ENCODE results near the gene EFNA5.
A peak's percentile ranks its signal among the peaks of the same experiment; 100 is the strongest.

EFNA5 gene

GRCh38 chr5:107601076-107601475 lies 69.7 kb downstream of the EFNA5 start:
- no peak for DNase-seq

- no peak for DNase-seq
Observed at GRCh38 chr5:107598958-107599357, 71.8 kb downstream of the EFNA5 start.

DNA sequence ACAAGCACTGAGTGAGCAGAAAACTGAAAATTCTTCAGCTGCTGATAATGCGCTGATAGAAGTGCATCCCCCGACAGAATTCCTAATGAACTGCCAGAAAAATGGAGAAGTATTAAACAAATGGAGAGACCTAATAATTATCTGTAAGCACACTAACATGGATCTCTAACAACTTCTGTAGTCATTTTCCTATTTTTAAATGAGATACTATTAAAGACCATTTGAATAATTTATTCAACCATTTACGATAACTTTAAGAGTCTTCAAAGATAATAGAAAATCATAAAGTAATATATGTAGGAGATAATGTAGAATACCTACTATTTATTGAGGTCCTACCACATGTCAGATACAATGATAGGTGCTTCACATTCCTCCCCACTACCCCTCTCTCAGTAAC lies 72.9 kb downstream of the EFNA5 start:
- DNase-seq, result no peak

GRCh38 chr5:107597247-107597646 lies 73.5 kb downstream of the EFNA5 start:
- no peak for DNase-seq

DNA sequence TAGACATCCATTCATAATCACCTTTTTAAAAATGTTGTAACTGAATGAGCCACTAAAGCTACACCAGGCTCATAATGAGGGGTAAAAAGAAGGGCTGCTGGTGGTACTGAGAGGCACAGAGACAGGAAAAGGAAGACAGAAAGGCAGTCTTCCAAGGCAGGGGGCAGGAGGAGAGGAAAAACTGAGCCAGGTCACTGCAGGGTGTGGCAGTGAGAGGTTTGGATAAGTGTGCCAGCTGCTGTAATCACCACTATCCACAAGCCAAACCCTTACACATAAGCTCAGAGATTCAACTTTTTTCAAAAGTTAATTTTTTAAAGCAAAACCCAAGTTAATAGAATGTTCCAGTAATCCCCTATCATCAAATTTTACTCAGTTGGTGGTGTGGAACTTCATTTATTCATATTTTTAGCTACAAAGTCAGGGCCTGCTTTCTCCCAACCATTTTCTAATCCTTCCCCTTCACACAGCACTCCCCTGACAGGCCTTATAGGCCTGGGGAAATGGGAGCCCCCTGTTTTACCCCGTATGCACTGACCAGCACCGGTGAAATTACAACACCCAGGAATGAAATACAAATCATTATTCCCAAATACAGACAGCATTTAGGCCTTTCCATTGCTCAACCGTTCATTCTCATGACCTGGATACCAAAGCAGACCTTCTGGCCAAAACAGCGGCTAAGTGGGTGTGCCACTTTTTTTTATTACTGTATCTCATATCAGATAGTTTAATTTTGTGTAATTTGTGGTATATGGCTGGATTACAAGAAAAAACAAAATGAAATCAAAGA lies 76.3 kb downstream of the EFNA5 start:
- DNase-seq, result no peak

DNA sequence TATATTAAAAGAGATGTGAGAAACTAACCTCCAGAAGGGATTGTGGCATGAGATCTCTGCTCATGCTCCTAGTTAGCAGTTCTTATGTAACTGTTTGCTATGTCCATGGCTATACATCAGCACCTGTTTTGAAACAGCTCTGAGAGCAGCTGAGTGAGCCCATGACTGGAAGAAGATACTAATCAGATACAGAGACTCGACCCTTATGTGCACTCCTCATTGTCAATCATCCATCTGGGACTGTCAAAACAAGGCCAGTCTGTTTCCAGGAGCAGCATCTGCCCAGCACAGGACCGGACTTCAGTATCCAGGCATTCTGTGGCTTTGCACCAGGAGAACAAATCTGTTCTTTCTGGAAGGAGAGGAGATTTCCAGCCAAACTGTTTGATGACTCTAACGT lies 77.7 kb downstream of the EFNA5 start:
- no peak for DNase-seq

DNA sequence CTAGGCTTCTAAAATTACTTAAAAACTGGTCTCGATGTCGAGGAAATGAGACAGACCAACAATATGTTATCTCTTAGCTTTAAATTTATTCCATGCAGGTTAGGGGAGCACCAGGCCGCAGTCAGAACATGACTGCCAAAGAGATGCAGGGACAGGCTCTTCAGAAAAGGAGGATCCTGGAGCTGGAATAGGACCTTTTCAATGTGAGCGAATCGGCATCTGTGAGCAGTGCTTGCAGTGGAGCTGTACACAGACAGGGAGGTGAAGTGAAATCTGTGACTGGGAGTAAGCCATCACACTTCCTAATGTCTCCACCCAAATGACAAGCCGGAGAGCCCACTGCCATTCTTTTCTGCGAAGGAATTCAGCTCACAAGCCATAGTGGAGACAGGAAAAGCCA lies 78.2 kb downstream of the EFNA5 start:
- no peak for DNase-seq

DNA sequence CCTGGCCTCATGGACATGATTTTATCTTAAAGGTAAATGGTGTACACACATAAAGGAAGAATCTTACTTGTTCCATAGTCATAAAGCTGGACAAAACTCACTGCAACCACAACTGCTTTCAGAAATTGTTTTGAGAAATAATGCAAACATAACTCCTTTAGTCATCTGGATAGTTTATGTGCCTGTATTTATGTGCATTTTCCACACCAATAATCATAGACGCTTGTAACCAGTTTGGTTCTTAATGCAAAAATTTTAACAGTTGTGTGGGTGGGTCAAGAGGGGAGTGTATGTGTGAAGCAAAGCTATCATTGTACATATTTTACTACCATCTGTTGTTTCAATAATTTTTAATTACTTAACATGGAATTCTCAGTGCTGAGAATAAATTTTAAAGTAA lies 80.1 kb downstream of the EFNA5 start:
- no peak for DNase-seq

DNA sequence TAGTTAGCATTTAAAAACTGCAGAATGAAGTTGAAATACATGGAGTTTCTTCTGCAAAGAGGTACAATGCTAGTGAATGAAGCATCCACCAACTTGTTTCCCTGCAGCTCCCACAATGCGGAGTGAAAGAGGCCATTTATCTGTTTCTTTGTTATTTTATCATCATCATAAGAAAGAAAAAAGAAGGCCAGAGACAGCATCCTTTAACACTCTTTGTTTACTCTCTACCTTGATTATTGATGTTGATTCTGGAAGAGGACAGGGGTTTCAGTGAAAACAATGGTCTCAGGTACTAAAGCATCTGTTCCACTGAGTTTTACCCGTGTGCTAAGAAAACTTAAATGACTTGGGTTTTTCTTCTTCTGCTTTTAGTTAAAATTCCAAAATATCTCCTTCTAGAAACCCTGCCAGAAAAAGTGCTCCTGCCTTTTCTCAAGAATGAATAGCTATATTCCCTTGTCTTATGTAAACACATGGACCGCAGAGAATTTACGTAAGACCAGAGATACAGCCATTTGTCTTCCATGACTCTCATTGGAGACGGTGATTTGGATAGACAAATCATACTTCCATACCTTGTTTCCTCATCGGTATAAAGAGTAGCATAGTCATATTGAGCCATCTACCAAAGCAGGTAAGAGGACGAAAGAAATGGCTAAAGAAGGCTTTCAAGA lies 81.1 kb downstream of the EFNA5 start:
- no peak for DNase-seq

- no peak for DNase-seq
Observed at GRCh38 chr5:107582625-107583024, 88.1 kb downstream of the EFNA5 start.

DNA sequence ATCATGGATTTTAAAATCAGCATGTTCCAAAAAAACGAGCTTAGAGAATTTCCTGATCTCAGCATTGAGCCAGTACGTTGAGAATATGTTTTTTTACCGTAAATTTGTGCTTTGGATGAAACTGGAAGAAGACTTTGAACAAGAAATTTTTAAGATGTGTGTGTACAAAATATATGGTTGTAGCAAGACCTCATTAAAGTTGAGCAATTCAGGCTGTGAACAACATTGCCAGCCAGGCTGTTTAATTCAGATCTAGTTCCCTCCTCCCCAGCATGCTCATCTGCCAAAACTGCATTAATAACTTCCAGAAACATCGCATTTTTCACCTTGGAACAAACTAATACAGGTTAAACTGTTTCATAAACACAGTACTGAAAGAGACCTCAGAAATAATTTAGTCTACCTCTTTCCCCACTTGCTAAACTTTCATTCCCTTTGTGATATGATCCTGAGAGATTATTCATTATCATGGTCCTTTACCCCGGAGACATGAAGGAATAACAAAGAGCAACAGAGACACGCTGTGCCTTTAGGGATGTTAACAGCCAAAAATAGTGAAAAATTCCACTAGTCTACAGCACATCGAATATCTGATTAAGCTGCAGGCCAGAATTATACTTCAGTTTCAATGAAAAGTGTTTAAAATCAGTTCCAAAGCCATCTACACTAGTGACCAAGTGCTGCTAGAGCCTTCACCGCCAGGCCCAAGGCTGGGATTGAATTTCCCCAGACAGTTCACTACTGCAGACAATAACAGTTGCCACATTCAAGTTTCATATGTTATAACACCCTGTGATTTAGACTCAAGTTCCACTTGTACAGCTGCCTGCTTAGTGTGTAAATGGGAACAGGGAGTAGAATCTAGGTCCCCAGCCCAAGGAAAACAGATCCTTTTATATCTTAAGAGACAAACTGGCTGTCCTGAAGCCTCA lies 89.6 kb downstream of the EFNA5 start:
- no peak for DNase-seq

- DNase-seq, result no peak
Observed at GRCh38 chr5:107578051-107578635, 92.6 kb downstream of the EFNA5 start.

- DNase-seq, result no peak
Observed at GRCh38 chr5:107577394-107577950, 93.3 kb downstream of the EFNA5 start.

DNA sequence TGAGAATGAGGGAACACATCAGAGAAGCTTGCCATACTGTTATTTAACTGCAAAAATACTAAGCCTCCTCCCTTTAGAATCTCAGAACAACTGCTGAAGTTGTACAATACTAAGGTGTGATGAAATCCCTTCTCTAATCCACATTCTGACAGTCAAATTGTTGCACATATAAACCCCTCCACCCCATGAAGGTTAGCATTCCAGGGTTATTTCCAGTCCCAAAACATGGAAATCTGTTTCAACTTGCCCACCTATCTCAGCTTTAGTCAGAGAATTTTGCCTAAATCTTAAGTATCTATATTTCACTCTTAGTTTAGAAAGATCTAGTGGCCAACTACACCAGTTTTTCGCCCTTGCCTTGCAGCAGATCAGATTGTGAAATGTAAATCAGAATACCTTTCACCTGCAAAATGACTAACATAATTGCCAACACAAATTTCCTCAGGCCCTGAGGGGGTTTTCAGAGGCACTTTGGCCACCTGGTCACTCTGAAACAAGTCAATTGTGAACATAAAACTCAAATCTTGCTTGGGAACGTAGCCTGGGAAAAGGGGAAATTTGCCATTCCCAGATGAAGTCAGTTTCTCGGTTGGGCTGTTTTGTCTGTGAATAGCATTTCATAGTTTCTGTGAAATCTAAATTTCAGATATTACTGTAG lies 93.9 kb downstream of the EFNA5 start:
- no peak for DNase-seq

DNA sequence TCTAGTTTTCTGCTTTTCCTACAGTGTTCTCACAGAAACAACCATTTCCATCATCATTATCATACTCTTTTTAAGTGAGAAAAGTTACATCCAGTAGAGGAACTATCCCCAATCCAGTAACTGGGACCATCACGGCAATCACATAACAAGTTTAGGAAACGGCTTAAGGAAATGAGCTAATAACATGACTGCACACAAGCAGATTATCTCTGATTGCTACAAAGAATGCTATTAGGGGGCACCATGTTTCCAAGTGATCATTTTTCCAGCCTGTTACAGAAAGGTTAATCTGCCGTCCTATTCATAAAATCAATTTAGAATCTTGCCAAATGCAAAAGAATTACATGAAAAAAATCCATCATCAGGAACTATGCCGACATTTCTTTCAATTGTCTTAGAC lies 94.6 kb downstream of the EFNA5 start:
- no peak for DNase-seq

DNA sequence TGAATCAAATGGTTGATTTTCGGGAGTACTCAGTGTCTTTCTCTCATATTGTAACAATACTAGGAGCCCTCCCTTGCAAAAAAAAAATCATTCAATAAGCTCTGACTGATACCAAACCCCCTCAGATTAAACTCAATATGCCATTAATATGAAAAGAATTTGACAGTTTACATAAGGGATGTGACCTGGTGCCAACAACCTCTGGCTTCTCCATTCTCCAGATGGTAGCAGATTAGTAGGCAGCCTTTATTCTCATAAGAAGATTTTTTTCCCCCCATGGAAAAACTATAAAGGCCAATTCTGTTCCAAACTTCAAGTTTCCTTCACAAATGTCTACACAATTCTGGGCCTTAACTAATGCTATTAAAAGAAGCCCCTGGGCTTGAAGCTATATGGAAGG lies 96.5 kb downstream of the EFNA5 start:
- DNase-seq, result no peak

DNA sequence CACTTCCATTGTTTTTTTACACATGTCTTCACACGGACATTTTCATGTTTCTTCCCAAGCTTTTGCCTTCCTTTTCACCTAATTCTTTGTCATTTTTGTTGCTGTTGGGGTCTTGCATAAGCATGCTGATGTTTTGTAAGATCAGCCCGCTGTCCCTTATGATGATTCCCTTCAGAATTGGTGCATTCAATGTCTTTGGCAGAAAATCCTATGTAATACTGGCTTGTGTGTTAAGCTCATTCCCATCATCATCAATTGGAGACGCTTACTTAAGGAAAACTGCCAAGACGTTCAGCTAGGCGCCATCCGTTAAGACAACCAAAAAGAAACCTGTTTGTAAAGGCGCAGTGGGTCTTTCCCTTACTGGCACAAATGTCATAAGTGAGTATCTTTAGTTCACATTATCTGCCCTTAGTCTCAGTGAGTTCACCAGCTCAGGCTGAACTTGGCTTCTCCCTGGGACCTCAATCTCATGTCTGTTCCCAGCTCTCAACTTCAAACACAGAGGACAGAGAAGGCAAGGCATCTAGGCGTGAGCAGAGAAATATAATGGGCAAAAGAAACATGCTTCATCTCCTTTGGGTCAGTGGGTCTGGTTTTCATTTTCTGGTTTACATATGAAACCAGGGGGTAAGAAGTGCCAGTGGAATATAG lies 97.9 kb downstream of the EFNA5 start:
- DNase-seq, result no peak

GRCh38 chr5:107571621-107572536 lies 98.9 kb downstream of the EFNA5 start:
- DNase-seq, result peak; percentile 83 to 85

- DNase-seq, result peak in 1 of 2 donors; percentile 34
Observed at GRCh38 chr5:107570805-107571531, 99.8 kb downstream of the EFNA5 start.

- no peak for DNase-seq
Observed at GRCh38 chr5:107570181-107570580, 100.6 kb downstream of the EFNA5 start.

All from CD4-positive, alpha-beta T cell treated with Interleukin-4 for 1 hour (primary cell).